Measurements from ENCODE around the gene WDR19.
"Not testable (repeated sequence)": the region's sequence is repeated elsewhere in the genome, so short reads cannot be mapped to it uniquely, and the experiment has no call there.

Gene WDR19

DNA sequence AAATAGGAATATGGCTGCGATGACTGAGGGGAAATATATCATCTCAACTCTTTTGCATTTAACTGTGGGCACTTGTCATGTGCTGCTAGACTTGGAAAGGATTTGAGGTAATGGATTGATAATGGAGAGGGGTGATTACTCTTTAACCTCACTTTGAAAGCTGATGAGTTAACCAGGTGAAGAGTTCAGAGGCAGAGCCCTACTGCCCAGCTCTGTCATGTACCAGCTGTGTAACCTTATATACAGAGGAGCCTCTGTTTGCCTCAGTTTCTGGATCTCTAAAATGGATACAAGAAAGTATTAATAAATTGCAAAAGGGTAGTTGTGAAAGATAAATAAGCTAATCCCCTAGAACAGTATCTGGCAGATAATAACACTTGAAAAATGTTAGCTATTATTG, 51.5 kb downstream of the WDR19 start:
- no peak for DNase-seq

DNA sequence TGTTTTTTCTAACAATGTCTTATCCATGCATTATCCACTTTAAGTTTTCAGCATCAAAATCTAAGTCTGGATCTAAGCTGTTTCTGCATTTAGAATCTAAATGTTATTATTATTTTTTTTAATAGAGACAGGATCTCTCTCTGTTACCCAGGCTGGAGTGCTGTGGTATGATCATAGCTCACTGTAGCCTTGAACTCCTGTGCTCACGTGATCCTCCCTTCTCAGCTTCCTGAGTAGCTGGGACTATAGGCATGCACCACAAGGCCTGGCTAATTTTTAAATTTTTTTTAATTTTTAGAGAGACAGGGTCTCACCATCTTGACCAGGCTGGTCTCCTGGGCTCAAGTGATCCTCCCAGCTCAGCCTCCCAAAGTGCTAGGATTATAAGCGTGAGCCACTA, 52.7 kb downstream of the WDR19 start:
- no peak for DNase-seq

DNA sequence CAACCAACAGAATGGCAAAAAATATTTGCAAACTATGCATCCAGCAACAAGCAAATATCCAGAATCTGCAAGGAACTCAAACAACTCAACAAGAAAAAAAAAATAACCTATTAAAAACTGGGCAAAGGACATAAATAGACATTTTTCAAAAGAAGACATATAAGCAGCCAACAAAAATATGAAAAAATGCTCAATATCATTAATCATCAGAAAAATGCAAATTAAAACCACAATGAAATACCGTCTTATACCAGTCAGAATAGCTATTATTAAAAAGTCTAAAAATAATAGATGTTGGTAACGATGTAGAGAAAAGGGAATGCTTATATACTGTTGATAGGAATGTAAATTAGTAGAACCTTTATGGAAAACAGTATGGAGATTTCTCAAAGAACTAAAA, 53.4 kb downstream of the WDR19 start:
- no peak for DNase-seq

DNA sequence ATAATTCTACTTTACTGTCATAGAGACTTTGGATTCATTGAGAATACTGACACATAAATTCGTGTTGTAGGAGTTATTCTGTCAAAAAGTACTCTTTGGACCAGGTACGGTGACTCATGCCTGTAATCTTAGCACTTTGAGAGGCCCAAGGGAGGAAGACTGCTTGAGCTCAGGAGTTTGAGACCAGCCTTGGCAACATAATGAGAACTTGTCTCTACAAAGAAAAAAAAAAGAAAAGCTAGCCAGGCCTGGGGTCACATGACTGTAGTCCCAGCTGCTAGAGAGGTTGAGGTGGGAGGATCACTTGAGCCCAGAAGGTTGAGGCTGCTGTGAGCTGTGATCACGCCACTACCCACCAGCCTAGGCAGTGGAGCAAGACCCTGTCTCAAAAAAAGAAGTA, 54.9 kb downstream of the WDR19 start:
- no peak for DNase-seq

DNA sequence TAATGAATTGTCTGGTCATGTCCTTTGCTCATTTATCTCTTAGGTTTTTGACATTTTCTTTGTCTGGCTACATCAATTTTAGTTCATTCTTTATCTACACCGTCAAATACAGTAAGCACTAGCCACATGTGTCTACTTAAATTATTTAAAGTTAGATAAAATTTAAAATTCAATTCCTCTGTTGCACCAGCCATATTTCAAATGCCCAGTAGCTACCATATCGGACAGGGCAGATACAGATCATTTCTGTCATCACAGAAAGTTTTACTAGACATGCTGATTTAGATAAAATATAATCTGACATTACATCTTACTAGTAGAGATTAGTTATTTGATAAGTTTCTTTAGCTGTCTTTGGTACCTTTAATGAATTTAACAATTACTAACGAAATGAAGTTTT, 61.1 kb downstream of the WDR19 start:
- no peak for DNase-seq

DNA sequence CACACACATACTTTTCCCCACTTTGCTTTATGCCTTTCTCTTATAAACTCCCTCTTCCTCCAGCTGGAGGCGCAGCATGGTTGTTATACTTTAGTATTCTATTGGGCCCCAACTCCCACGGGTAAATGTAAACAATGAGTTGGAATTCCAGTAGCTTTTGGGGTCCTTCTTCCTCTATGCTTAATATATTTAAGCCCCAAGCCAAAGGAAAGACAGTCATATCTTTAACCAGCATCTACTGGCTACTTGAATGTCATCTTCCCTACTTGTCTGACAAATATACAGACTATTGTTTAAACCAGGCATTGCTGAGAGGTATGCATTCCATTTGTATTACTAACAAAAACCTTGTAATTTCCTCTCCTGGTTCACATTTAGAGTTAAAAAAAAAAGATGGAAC, 72.9 kb downstream of the WDR19 start:
- DNase-seq = no peak

DNA sequence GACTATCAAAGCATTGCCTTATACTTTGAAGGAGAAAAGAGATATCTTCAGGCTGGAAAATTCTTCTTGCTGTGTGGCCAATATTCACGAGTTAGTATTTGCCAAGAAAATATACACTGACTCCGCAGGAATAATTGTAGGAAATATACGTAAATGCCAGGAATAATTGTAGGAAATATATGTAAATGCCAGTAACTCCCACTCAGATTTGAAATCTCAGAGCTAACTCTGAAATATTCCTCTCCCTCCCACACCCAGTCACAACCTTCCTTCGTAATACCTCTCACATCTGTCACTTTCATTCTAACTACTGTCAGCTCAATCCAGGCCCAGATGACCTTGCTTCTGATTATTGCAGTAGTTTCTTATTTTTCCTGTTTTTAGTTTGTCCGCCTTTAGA, 73.5 kb downstream of the WDR19 start:
- DNase-seq = peak; percentile 3 to 34

DNA sequence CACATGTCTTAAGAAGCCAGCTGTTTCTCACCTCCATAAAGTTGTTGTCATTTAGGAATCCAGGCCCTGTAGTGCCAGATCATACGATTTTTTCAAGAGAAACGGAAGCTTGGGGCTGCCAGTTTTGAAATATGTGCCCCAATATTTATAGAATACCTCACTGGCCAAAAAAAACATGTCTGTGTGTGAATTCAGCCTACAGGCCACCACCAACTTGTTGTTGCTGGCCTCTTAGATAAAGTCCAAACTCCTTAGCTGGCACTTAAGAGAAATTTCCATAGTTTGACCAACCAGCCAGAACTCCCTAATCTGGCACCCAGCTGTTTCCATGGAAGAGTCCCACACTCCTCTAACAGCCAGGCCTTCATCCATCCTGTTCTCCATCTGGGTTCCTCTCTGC, 74.1 kb downstream of the WDR19 start:
- peak; percentile 3 to 47 for DNase-seq

DNA sequence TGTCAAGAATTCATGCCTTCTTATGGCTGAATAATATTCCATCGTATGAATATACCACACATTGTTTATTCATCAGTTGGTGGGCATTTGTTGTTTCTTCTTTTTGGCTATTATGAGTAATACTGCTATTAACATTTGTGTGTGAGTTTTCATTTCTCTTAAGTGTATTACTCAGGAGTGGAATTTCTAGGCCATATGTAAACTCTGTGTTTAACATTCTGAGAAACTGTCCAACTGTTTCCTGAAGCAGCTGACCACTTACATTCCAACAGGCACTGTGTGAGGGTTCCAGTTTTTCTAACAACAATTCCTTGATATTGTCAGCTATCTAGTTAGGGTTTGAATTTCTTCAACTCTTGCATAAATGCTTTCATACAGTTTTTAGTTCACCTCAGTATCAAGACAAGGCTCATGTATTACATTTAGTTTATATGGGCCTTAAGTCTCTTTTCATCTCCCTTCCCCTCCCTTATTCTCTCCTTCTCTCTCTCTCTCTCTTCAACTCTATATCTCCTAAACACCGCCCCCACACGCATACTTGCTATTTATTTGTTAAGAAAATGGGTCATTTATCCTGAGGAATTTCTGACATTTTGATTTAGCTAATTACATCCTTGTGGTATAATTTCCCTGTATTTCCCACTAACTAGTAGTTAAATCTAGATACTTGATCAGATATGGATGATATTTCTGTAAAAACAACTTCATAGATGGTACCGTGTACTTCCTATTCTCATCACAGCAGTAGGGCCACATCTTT, 77.4 kb downstream of the WDR19 start:
- no peak for DNase-seq

DNA sequence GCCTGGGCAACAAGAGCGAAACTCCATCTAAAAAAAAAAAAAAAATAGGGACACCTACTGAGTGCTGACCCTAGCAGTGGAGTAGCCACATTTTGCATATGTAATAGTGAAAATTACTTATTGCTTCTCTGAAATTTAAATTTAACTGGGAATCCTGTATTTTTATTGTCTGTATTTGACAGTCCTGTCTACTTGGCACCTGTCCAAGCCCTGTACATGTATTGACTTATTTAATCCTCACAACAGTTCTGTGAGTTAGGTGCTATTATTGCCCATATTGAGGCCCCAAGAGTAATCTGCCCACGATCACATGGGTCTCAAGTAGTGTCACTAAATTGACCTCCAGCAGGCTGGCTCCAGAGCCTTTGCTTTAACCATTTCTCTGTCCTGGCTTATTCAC, 81.6 kb downstream of the WDR19 start:
- no peak for DNase-seq

DNA sequence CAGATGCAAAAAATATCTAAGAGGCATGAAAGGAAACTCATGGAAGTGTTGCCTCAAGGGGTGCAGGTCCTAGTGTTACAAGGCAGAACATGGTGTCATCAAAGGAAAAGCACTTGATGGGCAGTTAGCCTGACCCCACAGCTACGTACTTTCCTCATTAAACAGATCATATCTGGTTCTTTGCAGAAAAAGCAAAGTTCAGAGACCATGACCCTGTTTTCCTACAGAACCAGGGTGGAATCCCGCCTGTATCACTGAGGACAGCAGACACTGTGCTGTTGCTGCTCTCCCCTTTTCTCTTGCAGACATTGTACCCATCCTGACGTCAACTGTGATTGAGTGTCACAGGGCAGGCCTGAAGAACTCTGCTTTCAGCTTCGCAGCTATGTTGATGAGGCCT, 92.2 kb downstream of the WDR19 start:
- DNase-seq = no peak

DNA sequence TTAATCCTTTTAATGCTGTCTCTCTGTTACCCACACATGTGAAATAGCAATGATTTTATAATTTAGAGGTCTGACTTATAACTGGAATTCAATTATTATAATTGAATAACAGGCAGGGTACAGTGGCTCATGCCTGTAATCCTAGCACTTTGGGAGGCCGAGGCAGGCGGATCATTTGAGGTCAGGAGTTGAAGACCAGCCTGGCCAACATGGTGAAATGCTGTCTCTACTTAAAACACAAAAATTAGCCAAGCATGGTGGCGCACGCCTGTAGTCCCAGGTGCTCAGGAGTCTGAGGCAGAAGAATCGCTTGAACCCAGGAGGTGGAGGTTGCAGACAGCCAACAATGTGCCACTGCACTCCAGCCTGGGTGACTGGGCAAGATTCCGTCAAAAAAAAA, 95.3 kb downstream of the WDR19 start:
- not testable (repeated sequence) for DNase-seq

DNA sequence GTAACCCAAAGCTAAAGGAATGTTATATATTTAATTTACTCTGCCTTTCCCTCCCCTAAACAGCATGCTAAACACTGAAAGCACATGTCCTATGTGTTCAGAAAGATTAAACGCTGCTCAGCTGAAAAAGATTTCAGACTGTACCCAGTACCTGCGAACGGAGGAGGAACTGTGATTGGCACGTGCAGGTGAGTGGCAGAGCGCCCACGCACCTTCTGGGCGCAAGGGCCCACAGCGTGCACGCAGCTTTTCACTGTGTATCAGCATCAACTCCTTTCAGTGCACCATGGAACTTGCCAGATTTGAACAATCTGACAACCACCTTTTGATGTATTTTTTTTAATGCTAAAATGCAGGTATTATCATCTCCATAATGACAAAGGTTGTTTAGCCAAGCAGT, 96.1 kb downstream of the WDR19 start:
- no peak for DNase-seq

DNA sequence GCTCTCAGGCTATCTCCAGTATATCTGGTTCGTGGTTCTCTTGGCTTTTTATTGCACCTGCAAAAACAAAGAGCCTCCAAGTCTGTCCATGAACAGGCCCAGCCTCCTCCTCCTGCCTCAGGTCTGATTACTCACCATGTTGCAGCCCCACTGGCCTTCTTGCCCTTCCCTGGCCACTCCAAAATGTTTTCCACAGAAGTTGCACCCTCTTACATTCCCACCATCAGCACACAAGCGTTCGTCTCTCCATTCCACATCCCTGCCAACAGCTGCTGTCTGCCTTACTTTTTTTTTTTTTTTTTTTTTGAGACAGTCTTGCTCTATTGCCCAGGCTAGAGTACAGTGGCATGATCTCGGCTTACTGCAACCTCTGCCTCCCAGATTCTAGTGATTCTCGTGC, 97.1 kb downstream of the WDR19 start:
- DNase-seq = no peak

DNA sequence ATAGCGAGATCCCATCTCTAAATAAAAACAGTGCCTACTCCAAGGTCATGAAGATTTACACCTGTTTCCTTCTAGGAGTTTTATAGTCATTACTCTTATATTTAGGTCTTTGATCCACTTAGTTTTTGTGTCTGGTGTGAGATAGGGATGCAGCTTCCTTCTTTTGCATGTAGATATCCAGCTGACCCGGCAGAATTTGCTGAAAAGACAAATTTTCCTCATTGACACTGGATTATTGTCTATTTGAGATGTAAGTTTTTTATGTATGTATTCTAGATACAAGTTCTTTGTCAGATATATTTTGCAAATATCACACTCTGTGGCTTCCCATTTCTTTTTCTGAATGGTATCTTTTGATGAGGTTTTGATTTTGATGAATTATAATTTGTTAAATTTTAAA, 98.4 kb downstream of the WDR19 start:
- no peak for DNase-seq

DNA sequence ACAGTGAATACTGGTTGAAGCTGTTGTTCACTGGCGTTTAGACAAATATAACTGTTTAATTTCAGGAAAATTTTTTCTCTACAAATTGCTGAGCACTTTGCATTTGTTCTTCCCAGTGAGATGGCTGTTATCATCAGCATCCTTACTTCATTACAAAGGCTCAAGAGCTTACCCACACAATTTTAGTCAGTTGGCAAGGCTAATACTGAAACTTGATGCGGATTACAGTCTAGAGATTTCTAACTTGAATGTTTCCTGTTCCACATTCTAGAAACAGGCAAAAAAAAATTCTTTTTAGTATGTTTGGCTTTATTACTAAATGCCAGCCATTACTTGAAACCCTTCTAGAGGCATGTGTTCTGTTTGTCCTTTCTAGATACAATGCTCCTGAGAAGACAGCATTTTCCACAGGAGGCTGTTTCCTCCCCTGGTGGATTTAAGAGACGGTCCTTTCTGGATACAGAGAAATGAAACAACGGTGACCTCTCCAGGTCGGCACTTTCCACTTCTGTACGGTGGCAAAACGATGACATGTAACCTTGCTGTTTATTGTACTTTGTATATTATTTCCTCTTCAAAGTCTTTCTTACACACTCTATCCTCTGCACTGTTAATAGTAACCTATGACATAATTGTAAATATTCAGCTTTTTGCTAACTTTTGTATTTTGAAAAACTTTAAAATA, 102.9 kb downstream of the WDR19 start:
- no peak for DNase-seq

DNA sequence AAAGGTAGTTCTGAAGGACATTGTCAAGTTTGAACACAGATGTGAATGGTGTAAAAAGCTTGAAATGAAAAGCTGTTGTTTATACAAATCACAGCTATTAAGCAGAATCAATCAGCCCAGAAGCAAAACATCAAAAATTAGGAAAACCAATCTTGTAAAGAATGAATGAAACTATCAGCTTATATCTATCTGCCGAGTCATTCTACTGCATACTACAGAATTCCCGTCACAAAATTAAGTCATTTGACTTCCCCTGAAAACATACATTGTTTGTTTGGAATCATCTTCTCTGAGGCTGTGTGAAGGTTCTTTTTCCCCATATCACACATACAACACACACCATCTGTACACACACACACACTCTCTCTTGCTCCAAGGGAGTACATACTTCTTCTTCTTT, 103.5 kb downstream of the WDR19 start:
- DNase-seq = no peak

DNA sequence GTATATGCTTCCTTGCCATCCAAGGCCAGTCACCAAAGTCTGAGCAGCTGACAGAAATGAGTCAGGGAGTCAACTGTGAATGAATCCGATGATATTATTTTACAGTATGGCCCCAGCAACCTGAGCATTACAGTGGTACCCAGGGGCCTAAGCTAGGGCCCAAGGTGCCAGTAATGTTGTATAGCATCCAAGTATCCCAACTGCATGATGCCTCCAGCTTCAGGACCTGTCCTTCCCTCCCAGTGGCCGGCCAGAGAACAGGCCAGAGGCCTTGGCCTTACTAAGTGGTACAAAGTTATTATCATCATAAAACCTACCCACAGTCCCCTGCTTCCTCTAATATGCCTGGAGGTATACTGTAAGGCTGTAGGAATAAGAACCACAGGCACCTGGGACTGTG, 103.9 kb downstream of the WDR19 start:
- no peak for DNase-seq

DNA sequence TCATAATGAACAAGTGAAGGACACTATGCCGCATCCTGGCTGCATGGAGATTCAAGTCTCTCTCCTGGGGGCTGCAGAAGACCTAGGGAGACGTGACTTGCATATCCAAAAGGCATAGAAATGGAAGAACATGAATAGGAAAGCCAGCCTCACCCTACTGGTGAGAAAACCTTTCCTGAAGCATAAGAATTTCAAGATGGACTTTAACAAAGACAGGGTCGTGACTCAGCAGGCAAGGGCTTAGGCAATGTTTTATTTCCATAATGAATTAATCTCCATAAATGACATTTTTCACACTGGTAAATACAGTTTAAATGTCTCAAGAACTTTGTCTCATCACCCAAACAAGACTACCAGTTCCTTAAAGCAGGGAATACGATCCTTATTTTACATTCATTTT, 104.9 kb downstream of the WDR19 start:
- DNase-seq = no peak

DNA sequence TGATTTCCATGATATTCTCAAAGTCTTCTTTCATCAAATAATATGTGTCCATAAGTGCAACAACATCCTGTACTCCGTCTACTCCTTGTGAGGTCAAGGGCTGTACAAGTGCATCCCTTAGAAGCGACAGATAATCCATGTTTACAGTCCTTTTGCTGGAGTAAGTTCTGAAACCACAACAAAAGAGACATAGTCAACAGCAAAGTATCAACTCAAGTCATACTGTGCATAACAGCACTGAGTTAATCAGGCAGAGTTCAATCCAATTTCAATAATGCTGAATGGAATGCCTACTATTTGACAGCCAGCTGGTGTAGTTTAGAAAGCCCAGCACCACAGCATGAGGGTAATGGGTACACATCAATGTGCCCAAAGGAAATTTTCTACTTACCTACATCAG, 109.4 kb downstream of the WDR19 start:
- no peak for DNase-seq

DNA sequence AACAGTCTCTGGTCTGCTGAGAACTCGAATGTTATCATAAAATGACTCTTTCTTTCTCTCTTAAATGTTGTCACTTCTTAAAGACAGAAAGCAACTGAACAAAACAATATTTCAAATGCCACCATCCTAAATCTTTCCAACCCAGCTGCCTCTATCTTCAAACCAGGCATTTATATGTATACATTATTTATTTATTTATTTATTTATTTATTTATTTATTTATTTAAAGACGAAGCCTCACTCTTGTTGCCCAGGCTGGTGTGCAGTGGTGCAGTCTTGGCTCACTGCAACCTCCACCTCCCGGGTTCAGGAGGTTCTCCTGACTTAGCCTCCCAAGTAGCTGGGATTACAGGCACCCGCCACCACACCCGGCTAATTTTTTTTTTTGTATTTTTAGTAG, 110.1 kb downstream of the WDR19 start:
- DNase-seq = not testable (repeated sequence)

DNA sequence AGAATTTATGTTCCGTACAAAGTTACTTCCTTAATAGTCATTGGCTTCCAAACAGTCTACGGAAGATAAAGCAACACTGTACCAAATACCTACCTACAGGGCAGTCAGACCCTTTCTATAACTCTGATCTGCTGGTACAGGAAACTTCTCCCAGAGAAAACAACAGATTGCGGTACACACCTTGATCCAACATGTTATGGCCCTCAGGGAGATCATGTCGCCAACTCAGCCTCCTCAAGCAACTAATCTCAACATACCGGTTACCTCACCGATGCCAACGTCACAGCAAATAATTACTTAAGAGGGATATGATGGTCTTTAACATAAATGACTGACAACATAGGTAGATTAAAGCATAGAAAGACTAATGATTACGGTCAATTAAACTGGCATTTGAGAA, 113.5 kb downstream of the WDR19 start:
- DNase-seq = no peak

DNA sequence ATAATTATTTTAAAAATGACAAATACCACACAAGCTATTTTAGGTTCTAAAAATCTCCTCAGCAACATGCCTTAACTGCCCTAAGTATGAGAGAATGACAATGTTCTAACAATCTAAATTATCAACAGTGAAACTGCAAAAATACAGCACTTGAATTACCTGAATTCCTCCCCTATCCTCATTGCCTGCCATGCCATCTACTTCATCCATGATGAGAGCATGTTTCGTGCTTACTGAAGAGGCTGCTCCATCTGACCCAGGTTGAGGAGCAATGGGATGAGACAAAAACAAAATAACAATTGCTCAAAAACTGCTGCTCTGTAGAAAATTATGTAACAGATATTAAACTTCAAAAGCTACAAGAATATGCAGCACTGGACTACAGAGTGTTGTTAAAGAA, 120.6 kb downstream of the WDR19 start:
- no peak for DNase-seq

DNA sequence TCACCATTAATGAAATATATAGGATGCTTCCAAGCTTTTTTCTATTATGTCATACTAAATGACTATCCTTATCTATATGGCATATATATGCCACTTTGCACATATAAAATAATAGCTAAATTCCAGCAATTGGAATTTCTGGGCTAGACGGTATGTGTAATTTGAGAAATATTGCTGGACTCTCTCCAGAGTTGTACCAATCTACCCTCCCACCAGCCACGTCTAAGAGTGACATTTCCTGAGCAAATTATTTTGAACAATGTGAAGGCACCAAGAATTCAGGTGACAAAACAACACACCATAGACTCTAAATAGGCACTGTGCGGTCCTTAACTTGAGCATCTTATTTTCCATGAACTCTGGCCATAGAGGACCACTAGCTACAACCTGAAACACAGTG, 121.5 kb downstream of the WDR19 start:
- DNase-seq = no peak

DNA sequence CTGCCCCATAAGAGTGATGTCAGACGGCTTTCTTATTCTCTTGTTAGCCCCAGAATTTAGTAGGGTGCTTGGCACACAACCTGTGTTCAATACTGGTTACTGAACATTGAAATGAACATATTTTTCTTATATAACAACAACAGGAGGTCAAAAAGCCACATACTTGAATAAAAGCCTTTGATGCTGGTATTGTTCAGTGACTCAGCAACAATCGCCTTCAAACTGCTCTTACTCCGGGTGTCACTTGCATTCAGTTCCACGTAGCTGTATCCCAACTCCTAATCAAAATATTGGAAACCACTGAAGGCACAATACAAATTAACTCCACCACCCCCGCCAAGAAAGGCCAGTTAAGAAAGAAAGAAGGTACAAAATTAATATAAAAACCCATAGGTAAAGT, 122.3 kb downstream of the WDR19 start:
- DNase-seq = no peak

Data from NCI-H524 (cell line).